Measurements from ENCODE around the gene KDM4F.

KDM4F gene

GRCh38 chr11:95072948-95073347, 23.7 kb downstream of the KDM4F start:
- DNase-seq (ENCODE audit: extremely low read depth, low read depth): no peak
- H3K4me3 ChIP-seq (replicated peaks; ENCODE audit: low read depth, low read length): no peak overlapping the region
- TF ChIP-seq CTCF (IDR thresholded peaks at IDR 0.05; ENCODE audit: low read depth, low read length, missing control alignments): no peak

- no peak for TF ChIP-seq CTCF (IDR thresholded peaks at IDR 0.05; ENCODE audit: low read depth, low read length, missing control alignments)
- no peak for DNase-seq (ENCODE audit: extremely low read depth, low read depth)
- no peak overlapping the region for H3K4me3 ChIP-seq (replicated peaks; ENCODE audit: low read depth, low read length)
Observed at GRCh38 chr11:95074792-95075563, 25.8 kb downstream of the KDM4F start.

GRCh38 chr11:95076416-95076815, 27.2 kb downstream of the KDM4F start:
- no peak for DNase-seq (ENCODE audit: extremely low read depth, low read depth)
- no peak for TF ChIP-seq CTCF (IDR thresholded peaks at IDR 0.05; ENCODE audit: low read depth, low read length, missing control alignments)
- no peak overlapping the region for H3K4me3 ChIP-seq (replicated peaks; ENCODE audit: low read depth, low read length)

- DNase-seq (ENCODE audit: extremely low read depth, low read depth): no peak
- no peak for TF ChIP-seq CTCF (IDR thresholded peaks at IDR 0.05; ENCODE audit: low read depth, low read length, missing control alignments)
- no peak overlapping the region for H3K4me3 ChIP-seq (replicated peaks; ENCODE audit: low read depth, low read length)
Observed at GRCh38 chr11:95076981-95077380, 27.8 kb downstream of the KDM4F start.

- no peak overlapping the region for H3K4me3 ChIP-seq (replicated peaks; ENCODE audit: low read depth, low read length)
- TF ChIP-seq CTCF (IDR thresholded peaks at IDR 0.05; ENCODE audit: low read depth, low read length, missing control alignments): no peak
- DNase-seq (ENCODE audit: extremely low read depth, low read depth): no peak
Observed at GRCh38 chr11:95078526-95078925, 29.3 kb downstream of the KDM4F start.

- no peak overlapping the region for H3K4me3 ChIP-seq (replicated peaks; ENCODE audit: low read depth, low read length)
- TF ChIP-seq CTCF (IDR thresholded peaks at IDR 0.05; ENCODE audit: low read depth, low read length, missing control alignments): no peak
- DNase-seq (ENCODE audit: extremely low read depth, low read depth): no peak
Observed at GRCh38 chr11:95081010-95081409, 31.8 kb downstream of the KDM4F start.

GRCh38 chr11:95081412-95081811, 32.2 kb downstream of the KDM4F start:
- DNase-seq (ENCODE audit: extremely low read depth, low read depth): no peak
- no peak for TF ChIP-seq CTCF (IDR thresholded peaks at IDR 0.05; ENCODE audit: low read depth, low read length, missing control alignments)
- H3K4me3 ChIP-seq (replicated peaks; ENCODE audit: low read depth, low read length): no peak overlapping the region
